HFF-Myc (cell line): ENCODE measurements around the gene EGR2.

Experiments
- DNase-seq: peaks from one replicate; pipeline ENCODE4 v3.0.0-alpha.2; 2011; ENCODE audit warnings: low read depth; ENCODE audit errors: extremely low read depth
- H3K4me3 ChIP-seq: replicated peaks from 2 replicates; pipeline ENCODE4 v1.5.1; 2011; ENCODE audit warnings: low read depth, mild to moderate bottlenecking, control low read depth, low read length
- CTCF ChIP-seq: IDR thresholded peaks from 2 replicates; pipeline ENCODE4 v1.5.1; 2012; ENCODE audit warnings: mild to moderate bottlenecking, low read depth, low read length, control low read depth; ENCODE audit errors: missing control alignments

Gene EGR2

GRCh38 chr10:62766386-62766785, 49.8 kb downstream of the EGR2 start:
- H3K4me3 ChIP-seq: no peak overlapping the region
- no peak for TF ChIP-seq CTCF
- no peak for DNase-seq

GRCh38 chr10:62765726-62766125, 50.4 kb downstream of the EGR2 start:
- no peak overlapping the region for H3K4me3 ChIP-seq
- no peak for DNase-seq
- TF ChIP-seq CTCF: no peak

- DNase-seq: no peak
- no peak overlapping the region for H3K4me3 ChIP-seq
- TF ChIP-seq CTCF: no peak
Measured at GRCh38 chr10:62764011-62764410, 52.2 kb downstream of the EGR2 start.

GRCh38 chr10:62763155-62763554, 53.0 kb downstream of the EGR2 start:
- no peak for DNase-seq
- TF ChIP-seq CTCF: no peak
- no peak overlapping the region for H3K4me3 ChIP-seq
